Astrocyte of the hippocampus (primary cell): Measurements from ENCODE around the gene FUBP3.

Experiments used
- DNase-seq: peaks from one replicate; pipeline ENCODE4 v3.0.0; 2011; ENCODE audit warnings: low read depth, low spot score

The FUBP3 gene

DNA sequence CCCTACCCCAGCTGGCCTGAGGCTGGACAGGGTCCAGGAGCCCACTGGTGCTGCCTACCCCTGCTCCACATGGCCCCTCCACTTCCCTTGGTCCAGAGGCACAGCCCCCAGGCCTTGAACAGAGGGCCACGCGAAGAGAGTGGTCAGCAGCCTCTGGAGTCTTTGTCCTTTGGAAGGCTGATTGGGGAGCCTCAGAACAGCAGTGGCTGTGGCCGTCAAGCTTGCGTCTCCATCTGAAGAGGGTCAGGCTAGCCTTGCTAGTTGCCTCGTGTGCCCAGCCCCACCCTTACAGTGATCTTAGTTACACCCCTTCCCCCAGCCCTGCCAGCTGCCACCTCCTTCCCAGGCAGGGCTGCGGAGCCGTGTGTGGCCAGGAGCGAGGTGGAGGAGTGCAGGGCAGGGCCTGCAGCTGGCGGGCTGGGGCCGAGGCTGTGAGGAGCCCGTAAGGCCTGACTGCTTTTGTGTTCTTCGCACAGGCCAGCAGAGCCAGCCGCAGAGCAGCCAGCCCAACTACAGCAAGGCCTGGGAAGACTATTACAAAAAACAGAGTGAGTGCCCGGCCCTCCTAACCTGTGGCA lies 54.9 kb downstream of the FUBP3 start:
- DNase-seq = no peak

DNA sequence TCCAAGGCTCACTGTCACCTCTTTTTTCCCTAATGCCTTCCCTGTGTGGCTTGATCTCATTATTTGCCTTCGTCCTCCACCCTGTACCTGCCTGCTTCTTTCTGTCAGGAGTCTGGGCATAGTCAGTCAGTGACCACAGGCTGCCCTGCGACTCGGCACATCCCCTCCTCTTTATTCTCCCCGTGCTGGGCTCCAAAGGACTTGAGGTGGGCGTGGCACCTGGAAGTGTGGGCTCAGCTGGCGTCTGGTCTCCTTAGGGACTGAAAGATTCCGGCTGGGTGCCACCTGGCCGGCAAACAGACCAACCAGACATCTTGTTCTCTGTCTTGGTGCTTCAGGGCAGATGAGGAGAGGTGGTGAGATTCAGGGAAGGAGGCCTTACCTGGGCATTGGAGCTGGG lies 55.4 kb downstream of the FUBP3 start:
- no peak for DNase-seq

DNA sequence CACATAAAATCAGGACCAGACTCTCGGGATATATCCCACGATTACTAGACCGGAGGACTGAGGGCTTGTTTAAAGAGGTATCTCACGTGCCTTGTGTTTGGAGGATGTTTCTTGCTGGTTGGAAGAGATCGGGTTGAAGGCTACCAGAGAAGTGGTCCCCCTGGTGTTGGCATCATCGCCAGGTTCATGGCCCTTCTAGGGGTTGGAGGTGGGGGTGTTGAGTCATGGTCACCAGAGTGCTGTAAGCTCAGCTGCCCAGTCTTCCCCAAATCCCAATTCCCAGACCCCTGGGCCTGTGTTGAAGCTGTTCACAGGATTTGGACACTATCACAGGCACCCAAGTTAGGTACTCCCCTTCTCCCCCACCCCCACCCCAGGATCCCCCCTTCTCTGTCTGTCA lies 55.9 kb downstream of the FUBP3 start:
- DNase-seq = no peak

DNA sequence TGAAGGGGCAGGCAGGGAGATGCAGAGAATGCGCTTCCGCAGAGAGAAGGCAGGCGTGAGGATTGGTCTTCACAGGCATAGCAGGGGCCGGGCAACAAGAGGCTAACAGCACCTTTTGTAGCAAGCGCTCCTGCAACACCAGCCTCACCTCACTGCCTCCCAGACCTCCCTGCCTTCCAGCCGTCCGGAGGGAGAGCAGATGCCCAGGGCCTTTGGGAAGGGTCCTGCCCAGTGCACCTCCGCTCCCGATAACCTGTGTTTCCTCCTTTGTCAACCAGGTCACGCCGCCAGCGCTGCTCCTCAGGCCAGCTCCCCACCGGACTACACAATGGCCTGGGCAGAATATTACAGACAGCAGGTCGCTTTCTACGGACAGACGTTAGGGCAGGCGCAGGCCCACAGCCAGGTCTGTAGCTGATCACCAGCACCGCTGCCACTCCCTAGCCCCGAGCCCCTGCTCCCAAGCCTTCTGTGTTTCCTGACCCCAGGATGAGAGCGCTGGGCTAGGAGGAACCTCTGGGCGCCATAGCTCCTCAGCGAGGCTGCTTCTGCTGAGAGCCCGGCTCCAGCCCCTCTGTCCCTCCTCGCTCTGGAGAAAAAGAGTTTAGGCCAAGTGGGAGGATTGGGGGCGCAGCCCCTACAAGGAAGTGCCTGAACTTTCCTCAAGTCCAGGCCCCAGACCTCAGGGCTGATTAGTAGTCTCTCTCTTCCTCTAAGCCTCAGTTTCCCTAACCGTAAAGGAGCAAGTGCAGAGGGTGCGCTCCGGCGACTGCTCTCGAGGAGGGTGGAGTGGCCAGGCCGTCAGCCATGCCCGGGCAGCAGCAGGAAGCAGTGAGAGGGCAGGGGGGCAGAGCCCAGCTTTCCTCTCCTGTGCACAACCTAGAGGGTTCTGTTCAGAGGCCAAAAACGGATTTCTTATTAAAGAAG lies 56.6 kb downstream of the FUBP3 start:
- DNase-seq = no peak

DNA sequence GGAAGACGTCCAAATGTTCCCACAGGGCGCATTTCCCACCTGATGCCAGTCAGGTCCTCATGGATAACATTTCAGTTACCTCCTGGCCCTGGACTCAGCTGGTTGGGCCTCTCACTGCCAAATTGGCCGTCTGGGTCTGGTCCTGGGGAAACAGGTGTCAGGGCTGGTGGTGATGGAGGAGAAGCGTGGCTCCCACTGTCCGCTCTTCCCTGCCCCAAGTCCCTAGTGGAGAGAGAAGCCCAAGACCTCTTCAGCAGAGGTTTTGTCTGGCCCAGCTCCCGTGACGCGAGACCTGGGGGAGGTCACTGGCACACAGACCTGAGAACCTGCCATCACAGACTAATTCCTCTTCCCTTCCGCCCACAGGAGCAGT lies 57.3 kb downstream of the FUBP3 start:
- no peak for DNase-seq

DNA sequence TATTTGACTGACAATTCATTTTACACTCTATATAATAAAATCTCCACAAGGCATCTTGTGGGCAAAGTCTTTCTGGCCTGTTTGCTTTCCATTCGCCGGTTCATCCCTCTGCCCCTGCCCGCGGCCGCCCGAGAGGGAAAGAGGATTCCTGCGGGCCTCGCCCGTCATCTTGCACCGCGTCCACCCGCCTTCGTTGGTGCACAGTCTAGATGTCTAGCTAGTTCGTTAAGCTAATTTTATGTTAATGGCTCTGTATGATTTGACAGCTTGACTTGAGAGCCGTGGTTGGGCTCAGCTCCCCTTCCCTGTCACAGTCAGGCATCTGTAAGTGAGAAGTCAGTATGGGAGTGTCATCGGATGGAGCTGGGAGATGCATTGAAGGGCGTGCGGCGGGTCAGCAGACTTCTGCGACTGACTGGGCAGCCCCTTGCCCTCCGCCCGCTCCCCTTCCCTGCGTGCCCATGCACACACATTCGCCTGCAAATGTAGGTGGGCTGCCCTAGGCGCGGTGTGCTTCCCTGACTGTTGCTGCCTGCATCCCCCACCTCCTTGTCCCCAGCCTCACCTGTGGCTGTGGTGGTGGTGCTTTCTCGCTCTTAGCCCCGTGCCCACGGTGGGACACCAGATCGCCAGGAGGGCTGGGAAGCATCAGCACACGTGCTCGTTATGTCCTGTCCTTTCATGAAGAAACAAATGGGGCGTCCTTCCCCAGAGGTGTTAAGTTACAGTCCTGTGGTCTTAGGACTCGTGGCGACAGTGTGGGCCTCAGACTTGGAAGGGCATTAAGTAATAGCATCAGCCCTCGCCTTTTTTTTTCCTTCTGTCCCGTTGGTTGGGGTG lies 59.1 kb downstream of the FUBP3 start:
- DNase-seq = no peak

DNA sequence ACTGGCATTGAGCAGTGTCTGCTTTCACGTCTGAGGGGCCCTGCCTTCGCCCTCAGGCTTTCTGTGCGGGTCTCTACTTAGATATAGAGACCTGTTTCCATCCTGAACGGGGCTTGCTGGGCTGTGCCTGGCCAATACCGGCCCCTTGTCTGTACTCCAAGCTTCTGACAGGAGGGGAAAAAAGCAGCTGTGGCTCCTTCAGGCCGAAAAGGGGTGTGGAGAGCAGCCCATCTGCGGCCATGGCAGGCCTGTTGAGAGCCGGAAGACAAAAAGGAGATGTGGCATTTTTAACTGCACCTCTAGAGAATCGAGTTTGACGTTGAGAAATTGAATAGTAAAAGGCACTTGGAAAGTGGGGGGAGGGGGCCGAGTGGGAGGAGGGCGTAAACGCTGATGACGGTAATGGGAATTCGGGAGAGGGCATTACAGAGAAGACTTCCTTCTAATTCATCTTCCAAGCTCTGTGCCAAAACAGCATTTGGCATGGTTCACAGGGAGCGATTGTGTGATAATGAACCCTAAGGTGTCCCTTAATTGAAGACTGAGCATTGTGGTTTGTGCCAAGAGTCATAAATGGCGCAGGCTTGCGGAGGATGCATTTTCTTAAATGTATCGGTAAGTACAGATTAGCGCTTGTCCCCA lies 59.9 kb downstream of the FUBP3 start:
- DNase-seq = no peak

DNA sequence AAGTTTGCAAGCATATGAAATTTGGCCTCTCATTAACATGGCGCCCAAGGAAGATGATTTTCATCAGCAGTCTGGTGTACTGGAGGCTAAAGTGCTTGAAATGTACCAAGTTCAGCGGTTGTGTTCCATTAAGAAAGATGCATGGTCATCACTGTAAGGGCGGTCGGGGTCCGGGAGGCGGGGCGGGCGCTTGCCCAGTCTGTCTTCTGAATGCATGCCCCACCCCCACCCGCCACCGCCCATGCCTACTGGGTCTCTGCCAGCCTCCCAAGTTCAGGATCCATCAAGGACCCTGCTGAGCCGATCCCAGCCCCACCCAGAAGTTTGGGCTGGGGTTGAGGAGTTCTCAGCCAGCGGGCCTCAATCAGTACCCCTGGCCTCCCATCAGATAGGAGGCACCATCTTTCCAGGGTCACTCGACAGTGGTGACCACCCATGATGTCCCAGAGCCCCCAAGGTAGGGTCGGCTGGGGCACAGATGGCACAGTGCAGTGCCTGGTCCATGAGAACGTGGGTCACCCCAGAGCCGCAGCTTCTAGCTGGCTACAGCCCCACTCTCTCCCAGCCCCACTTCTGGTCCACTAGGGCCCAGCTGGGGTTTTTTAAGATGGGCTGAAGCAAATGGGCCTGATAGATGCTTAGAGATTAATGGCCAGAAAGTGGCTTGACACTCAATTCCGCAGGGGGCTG lies 60.6 kb downstream of the FUBP3 start:
- no peak for DNase-seq

DNA sequence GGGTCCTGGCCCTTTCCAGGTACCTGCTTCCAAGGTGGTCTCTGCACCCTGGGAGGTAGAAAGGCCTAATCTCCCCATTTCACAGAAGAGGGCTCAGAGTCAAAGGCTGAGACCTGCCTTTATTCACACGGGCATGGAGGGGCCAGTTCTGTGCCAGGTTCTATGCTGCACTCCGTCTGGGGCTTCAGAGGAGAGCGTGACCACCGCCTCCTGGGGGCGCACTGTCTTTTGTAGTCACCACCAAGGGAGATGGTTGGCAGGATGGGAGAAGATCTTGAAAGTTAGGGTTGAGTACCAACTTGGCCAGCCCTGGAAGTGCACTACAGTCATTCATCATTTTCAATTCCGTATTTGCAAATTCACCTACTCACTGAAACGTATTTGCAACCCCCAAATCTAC lies 61.3 kb downstream of the FUBP3 start:
- no peak for DNase-seq

DNA sequence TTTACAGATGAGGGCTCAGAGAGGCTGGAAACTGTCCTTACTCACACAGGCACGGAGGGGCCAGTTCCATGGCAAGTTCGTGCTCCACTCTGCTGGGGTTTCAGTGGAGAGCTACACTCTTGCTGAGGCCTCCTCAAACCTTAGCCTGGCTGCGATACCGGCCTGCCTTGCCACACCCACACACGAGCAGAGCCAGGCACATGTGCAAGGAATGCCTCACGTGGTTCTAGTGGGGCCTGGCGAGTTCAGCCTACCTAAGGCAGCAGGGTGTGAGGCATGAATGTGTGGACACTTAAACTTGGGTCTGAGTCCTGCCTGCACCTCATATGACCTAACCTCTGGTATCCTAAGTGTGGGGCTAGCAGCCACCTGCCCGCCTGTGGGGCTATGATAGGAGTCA lies 63.5 kb downstream of the FUBP3 start:
- DNase-seq = no peak

DNA sequence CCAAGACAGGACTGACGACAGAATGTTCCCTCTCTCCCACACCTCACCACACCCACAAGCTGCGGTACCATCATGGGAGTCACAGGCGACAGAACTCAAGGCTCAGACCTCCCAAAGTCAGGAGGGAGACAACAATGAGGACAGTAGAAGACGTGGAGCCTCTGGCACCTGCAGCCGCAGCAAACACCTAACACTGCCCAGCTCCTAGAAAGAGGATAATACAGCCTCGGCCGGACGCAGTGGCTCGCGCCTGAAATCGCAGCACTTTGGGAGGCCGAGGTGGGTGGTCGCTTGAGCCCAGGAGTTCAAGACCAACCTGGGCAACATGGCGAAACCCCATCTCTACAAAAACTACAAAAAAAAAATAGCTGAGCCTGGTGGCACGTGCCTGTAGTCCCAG lies 71.8 kb downstream of the FUBP3 start:
- DNase-seq = no peak

DNA sequence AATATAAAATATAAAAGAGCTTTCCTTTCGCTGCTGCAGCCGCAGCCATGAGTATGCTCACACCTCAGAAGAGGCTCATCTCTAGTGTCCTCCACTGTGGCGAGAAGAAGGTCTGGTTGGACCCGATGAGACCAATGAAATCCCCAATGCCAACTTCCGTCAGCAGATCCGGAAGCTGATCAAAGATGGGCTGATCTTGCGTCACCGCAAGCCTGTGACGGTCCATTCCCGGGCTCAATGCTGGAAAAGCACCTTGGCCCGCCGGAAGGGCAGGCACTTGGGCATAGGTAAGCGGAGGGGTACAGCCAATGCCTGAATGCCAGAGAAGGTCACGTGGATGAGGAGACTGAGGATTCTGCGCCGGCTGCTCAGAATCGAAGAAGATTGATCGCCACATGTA lies 72.4 kb downstream of the FUBP3 start:
- no peak for DNase-seq

DNA sequence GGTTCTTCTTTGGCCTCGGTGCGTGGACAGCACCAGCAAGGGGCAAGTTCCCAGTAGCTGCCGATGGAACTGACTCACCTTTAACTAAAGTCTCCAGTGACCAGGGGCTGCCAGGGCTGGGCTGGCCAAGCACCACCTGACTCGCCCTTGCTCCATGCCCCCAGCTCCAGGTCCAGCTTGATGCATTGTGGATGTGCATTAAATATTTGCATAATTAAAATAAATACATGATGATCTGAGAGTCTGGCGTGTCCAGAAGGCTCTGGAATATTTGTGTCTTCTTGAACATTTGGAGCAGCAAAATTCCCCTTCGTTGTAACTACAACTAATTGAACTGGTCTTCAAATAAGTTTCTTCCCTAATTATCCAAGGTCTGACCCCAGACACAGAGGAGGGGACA lies 75.5 kb downstream of the FUBP3 start:
- no peak for DNase-seq

DNA sequence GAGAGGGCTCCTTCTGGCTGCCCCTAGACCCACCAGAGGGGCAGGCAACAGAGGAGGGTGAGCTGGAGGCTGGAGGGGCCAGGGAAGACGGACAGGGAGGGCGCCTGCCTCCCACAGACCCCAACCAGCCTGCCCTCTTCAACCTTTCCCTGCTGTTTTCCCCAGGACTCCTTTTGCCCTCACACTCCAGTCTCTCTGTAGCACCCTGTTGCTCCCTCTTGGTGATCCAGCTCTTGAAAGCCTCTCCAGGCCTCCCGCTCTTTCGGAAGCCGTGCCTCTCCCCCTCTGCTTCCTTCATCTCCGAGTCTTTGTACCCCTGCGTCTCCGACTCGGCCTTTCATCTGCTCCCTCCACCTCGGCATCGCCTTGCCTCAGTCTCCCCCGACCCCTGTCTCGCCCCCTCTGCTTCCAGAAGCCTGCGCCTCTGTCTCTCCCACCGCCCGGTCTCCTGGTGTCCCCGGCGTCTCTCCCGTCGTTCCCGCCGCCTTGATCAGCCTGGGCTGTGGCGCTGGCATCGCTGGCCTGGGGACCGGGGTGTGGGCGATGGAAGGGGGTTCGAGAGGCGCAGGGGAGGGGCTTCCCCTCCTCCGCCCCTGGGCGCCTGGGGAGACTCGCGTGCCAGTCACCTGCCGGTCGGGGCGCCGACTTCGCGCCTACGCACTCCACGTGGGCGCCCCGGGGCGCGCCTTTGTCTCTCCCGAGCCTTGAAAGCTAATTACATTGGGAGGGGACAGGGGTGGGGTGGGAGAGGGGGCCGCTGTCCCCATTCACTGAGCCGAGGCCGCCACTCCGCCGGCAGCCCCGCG lies 79.7 kb downstream of the FUBP3 start:
- no peak for DNase-seq

DNA sequence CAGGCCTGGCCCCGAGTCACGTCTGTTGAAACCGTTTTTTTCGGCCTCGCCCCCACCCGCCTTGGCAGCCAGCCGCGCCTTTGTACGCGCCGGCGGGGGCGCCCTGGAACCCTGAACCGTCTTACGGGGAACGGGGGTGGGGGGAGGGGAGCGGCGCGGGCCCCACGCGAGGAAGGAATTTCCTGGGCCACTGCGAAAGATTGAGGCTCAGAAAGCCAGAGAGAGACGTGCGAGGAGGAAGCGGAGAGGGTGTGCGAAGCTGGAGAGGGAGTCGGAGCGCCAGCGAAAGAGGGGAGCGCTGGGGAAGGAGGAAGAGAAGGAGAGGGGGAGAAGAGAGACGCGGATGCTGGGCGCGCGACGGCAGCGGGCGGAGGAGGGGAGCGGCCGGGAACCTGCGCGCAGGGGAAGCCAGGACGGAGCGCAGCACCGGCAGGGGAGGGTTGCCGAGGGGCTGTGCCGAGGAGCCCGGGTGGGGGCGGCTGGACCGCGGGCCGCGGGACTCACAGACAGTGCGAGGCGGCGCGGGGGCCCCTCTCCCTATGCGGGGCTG lies 80.4 kb downstream of the FUBP3 start:
- no peak for DNase-seq

DNA sequence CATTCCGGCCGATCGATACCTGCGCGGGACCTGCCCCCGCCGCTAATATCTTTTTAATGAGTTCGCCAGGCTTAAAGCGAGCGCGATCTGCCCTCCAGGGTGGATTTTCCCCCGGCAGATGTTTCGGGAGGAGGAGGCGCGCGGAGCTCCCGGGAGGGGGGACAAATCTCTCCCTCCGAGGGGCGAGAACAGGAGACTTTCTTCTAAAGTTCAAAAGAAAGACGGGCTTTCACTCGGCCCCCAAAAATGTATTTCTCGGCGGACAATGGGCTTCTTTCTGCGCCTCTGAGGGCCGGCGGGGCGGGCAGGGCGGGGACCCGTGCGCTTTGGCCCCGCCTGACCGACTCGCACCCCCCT lies 80.9 kb downstream of the FUBP3 start:
- no peak for DNase-seq

DNA sequence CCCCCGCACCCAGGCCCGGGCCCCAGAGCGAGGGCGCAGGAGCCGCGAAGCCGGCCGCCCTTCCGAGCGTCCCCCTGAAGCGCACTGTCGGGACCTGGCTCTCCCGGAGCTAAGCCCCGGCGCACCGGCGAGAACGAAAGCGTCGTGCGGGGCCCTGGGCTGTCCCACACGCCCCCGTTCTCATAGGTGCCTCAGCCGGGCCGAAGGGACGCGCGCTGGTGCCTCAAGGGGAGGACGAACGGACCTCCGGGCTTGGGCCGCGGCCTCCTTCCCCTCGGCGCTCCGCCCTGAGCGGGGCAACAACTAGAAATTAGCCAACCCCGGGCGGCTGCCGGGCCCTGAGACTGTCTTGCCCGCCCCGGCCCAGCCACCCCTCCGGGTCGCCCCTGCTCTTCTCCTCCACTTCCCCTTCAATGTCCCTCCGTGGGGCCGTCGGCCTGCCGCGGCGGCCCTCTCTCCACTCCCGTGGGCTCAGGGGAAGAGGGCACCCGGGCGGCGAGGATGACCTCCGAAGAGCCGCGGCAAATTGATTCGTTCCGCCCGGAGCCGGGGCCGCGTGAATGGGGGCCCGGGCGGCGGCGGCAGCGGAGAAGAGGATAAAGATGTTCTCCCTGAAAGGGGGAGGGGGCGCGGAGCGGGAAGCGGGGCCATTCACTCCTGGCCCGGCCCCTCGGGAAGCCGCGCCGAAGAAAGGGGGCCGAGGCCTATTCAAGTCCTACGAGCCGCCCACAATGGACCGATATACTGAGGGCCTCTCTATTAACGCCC lies 81.5 kb downstream of the FUBP3 start:
- DNase-seq = peak; percentile 27

DNA sequence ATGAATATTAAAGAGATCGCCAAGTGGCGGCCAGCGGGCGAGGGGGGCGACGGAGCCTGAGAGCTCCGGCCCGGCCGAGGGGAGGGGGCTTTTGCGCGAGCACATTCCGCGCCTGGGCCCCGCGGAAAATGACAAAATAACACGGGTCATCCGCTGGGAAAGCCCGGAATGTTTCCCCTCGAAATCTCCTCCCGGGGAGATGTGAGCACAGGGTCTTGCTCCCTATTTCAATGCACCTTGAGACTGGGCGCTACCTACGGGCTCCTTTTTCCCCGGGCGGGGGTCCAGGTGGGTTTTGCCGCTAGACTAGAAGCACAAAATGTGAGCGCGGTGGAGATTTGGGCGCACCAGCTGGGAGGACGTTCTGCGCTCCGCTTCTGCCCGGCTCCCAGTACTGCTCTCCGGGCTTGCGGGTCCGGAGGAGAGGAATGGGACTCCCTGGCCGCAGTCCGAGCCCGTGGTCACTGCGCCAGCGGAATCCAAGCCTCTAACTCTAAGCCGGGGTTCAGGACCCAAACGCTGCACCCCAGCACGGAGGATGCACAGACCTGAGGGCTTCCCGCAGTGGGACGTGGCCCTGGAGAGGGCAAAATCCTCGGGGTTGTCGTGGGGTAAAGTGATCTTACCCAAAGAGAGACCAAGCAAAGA lies 82.2 kb downstream of the FUBP3 start:
- no peak for DNase-seq
